SJSA1 (cell line): ENCODE results near the gene JAM2. TPM values are rescaled to one million over a fixed set of nuclear protein-coding genes. Genes with fewer than 3 reads are reported as not detected.
A peak's percentile ranks its signal among the peaks of the same experiment; 100 is the strongest.

Experiments used
- DNase-seq, 2 experiments: peaks; one replicate each; pipeline ENCODE4 v3.0.0-alpha.2; 2015 to 2020; ENCODE audit warnings: low spot score in 2 of 2, low read depth in 1 of 2
- H3K27ac ChIP-seq: fragments of 250-450 bp; sonication (Bioruptor Pico); 2 replicates; pipeline ENCODE4 v1.5.1; 2020; ENCODE audit warnings: mild to moderate bottlenecking, moderate library complexity
- H3K27me3 ChIP-seq: fragments of 250-450 bp; sonication (Bioruptor Pico); replicated peaks from 2 replicates; pipeline ENCODE4 v1.5.1; 2020; ENCODE audit warnings: mild to moderate bottlenecking, moderate library complexity
- H3K36me3 ChIP-seq: fragments of 250-450 bp; sonication (Bioruptor Pico); 2 replicates; pipeline ENCODE4 v1.5.1; 2020; ENCODE audit warnings: mild to moderate bottlenecking
- H3K4me1 ChIP-seq: fragments of 250-450 bp; sonication (Bioruptor Pico); replicated peaks from 2 replicates; pipeline ENCODE4 v1.6.1; 2021; ENCODE audit warnings: mild to moderate bottlenecking
- H3K4me3 ChIP-seq: fragments of 250-450 bp; sonication (Bioruptor Pico); 2 replicates; pipeline ENCODE4 v1.5.1; 2020; ENCODE audit warnings: mild to moderate bottlenecking
- H3K9me3 ChIP-seq: fragments of 250-450 bp; sonication (Bioruptor Pico); replicated peaks from 2 replicates; pipeline ENCODE4 v1.5.1; 2020; ENCODE audit warnings: mild to moderate bottlenecking
- total RNA-seq: library from RNA; depleted of rRNA; stranded (reverse); fragments of >200 nt; shearing (Covaris generic); gene quantifications from 2 replicates; pipeline ENCODE4 v1.2.3, GENCODE V29; 2014

JAM2 gene
- total RNA-seq, 1 experiment from 2014 or later = not detected

DNA sequence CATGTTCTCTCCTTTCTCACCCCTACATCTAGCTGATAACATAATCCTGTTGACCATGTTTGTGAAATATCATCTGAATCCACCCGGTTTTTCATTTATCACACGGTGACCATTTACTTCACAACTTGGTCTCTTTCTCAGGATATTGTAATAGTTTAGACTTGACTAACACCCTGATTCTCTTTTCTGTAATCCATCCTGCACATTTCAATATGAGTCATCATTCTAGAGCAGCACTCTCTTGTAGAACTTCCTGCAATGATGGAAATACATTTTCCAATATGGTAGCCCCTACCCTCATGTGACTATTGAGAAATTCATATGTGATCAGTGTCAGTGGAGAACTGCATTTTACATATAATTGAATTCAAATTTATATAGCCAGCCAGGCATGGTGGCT is 2.3 kb upstream of the JAM2 start:
- Histone ChIP-seq H3K36me3 (no peaks in the 10 kb centered on the region), H3K9me3 (no peaks in the 10 kb centered on the region), H3K27me3 (peaks cover 32% of the 10 kb centered on the region), H3K27ac (no peak overlapping the region), H3K4me3 (no peak overlapping the region), H3K4me1 (peaks cover 13% of the 10 kb centered on the region)
- DNase-seq = no peak

DNA sequence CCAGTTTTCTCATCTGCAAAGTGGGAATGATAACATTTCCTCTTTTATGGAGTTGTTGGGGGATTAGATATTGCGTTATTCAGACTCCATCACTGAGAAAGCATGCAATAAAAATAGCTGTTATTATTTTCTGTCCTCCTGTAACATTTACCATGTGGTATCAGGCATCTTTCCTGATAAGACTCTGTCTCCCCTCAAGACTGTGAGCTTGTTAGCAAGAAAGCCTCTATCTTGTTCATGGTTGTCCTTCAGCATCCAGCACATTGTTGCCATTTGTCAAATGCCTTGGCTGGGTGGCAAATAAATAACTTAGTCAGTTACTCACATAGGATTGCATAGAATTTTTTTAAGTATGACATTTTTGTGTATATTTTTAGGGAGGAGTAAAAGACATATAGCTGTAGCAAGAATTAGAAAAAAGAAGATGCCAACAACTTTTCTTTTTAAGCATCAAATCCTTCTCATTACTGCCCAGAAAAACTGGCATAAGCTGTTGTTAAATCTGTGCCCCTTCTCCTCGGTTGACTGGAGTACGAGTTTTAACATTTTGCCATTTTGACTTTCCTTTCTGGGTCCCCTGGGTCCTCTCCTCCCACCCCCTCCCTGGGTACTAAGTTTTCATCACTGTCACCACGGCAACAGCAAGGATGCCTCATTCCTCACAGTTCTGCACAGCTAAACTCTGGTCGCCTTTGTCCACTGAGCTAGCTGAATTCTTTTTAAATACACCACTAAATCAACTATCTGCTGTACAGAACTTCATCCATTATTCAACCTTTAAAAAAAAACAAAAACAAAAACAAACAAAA is 1.0 kb upstream of the JAM2 start:
- Histone ChIP-seq H3K27ac (no peak overlapping the region), H3K9me3 (no peaks in the 10 kb centered on the region), H3K4me1 (peaks cover 13% of the 10 kb centered on the region), H3K36me3 (no peaks in the 10 kb centered on the region), H3K27me3 (peaks cover 32% of the 10 kb centered on the region), H3K4me3 (no peak overlapping the region)
- DNase-seq = no peak

DNA sequence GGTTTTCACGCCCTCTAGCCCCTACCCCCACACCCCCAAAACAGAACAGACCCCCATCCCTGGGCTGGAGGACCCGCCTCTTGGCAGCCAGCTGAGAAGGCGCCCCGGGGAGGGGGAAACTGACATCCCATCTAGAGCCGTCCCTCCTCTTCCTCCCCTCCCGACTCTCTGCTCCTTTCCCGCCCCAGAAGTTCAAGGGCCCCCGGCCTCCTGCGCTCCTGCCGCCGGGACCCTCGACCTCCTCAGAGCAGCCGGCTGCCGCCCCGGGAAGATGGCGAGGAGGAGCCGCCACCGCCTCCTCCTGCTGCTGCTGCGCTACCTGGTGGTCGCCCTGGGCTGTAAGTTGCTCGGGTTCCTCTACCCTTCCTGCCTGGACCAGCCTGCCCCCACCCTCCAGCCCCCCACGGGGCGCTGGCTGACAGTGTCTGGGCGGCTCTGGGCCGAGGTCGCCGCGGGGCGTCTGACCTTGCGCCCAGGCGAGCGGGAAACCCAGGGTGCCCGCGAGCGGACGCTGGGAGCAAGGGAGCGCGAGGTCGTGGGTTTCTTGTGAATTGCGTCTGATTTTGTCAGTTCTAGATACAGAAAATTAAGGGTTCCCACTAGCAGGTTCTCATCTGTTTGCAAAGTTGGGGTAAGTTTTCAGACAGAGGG is 618 bp downstream of the JAM2 start:
- peak in 1 of 2 experiments; percentile 16 for DNase-seq
- peaks cover 13% of the 10 kb centered on the region for H3K4me1 ChIP-seq
- no peak overlapping the region for H3K27ac ChIP-seq
- H3K27me3 ChIP-seq = peaks cover 39% of the 10 kb centered on the region
- no peaks in the 10 kb centered on the region for H3K9me3 ChIP-seq
- H3K4me3 ChIP-seq = peak overlapping the region; percentile 32
- H3K36me3 ChIP-seq = no peaks in the 10 kb centered on the region

DNA sequence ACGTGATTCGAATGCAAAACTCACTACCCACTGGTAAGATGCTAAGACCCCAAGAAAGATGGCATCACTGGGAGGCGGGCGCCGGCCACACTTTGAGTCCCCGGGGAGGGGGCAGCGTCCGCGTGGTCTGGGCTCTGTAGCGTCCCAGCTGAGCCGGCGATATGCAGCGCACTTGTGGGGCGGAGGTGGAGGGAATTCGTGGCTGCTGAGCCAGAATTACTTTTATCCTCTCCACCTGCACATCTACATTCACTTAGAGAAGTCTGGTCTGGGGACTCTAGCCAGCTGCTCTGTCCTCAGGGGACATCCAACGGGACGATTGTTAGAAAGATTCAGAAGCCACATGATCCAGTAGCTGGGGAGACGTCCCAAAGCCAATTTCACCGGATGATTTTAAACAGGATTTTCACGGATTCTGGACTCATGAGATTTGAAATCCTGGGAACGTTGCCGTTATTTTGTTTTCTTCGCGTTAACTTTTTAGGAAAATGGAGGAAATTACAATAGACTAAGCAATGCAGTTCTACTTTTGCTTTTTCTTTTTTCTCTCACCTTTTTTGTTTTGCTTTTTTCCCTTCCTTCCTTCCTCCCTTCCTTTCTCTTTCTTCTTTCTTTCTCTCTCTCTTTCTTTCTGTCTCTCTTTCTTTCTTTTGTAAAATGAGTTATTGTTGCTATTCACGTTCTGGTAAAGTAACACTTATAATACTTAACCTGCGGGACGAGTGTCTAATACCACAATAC is 1.3 kb downstream of the JAM2 start:
- peaks cover 13% of the 10 kb centered on the region for H3K4me1 ChIP-seq
- peak in 1 of 2 experiments; percentile 7 for DNase-seq
- H3K36me3 ChIP-seq = no peaks in the 10 kb centered on the region
- H3K27me3 ChIP-seq = peaks cover 39% of the 10 kb centered on the region
- H3K4me3 ChIP-seq = peak overlapping the region; percentile 32
- H3K9me3 ChIP-seq = no peaks in the 10 kb centered on the region
- no peak overlapping the region for H3K27ac ChIP-seq

GRCh38 chr21:25640943-25641292 is 1.9 kb downstream of the JAM2 start:
- H3K27ac ChIP-seq = no peak overlapping the region
- H3K4me3 ChIP-seq = no peak overlapping the region
- no peaks in the 10 kb centered on the region for H3K9me3 ChIP-seq
- peaks cover 39% of the 10 kb centered on the region for H3K27me3 ChIP-seq
- no peak for DNase-seq
- no peaks in the 10 kb centered on the region for H3K36me3 ChIP-seq
- peaks cover 13% of the 10 kb centered on the region for H3K4me1 ChIP-seq

DNA sequence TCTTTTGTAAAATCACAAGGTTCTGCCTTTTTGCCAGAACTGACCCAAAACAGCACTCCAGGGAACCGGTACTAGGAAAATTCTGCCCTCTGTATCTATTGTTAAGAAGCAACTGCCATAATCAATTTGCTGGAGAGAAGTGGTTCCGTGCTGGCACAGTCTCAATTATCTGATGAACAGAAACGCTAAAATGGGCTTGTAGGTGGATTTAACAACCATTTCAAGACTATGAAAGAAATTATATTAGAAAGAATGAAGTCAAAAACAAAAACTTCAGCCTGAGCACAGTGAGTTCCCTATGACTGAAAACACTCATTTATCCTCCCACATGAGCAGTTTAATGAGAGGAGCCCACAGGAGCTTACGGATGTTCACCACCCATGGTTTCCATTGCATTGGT is 4.4 kb downstream of the JAM2 start:
- no peaks in the 10 kb centered on the region for H3K9me3 ChIP-seq
- H3K4me1 ChIP-seq = peaks cover 13% of the 10 kb centered on the region
- H3K36me3 ChIP-seq = no peaks in the 10 kb centered on the region
- no peak for DNase-seq
- no peak overlapping the region for H3K27ac ChIP-seq
- H3K27me3 ChIP-seq = peaks cover 30% of the 10 kb centered on the region
- no peak overlapping the region for H3K4me3 ChIP-seq

DNA sequence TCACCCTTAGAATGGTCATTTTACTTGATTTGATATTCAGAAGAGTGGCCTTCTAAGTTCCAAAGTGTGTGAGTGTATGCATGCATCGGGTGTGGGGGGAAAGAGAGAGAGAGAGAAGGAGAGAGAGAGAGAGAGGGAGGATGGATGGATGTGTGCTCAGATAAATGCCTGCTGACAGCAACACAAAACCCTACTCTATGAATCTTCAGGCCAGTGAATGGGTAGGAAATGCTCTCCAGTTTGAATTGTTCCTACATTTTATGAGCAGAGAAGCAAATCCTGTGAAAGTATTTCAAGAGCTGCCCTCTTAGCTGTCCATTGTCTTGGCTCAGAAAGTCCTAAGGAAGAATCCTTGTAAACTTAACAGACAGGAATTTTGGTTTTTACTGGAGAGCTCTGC is 7.4 kb downstream of the JAM2 start:
- H3K27ac ChIP-seq = no peak overlapping the region
- no peak overlapping the region for H3K4me3 ChIP-seq
- H3K4me1 ChIP-seq = no peaks in the 10 kb centered on the region
- peaks cover 10% of the 10 kb centered on the region; the same call in 1 of the 2 replicates for H3K27me3 ChIP-seq
- no peaks in the 10 kb centered on the region for H3K9me3 ChIP-seq
- H3K36me3 ChIP-seq = no peaks in the 10 kb centered on the region
- DNase-seq = no peak

GRCh38 chr21:25647647-25648046 is 8.6 kb downstream of the JAM2 start:
- Histone ChIP-seq H3K4me3 (no peak overlapping the region), H3K27me3 (peaks cover 10% of the 10 kb centered on the region; the same call in 1 of the 2 replicates), H3K36me3 (no peaks in the 10 kb centered on the region), H3K27ac (no peak overlapping the region), H3K4me1 (no peaks in the 10 kb centered on the region), H3K9me3 (no peaks in the 10 kb centered on the region)
- no peak for DNase-seq

DNA sequence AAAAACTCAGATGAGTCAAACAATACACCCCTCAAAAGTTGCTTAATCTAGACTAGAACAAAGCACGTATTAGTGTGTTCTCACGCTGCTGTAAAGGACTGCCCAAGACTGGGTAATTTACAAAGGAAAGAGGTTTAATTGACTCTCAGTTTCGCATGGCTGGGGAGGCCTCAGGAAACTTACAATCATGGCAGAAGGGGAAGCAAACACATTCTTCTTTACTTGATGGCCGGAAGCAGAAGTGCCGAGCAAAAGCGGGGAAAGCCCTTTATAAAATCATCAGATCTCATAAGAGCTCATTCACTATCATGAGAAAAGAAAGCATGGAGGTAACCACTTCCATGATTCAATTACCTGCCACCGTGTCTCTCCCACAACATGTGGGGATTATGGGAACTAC is 10.1 kb downstream of the JAM2 start:
- no peak overlapping the region for H3K4me3 ChIP-seq
- H3K36me3 ChIP-seq = no peaks in the 10 kb centered on the region
- no peaks in the 10 kb centered on the region for H3K4me1 ChIP-seq
- H3K9me3 ChIP-seq = no peaks in the 10 kb centered on the region
- no peak for DNase-seq
- H3K27me3 ChIP-seq = 0 out of 2 replicates have a peak, but pooled peaks cover 3% of the 10 kb centered on the region
- H3K27ac ChIP-seq = no peak overlapping the region

DNA sequence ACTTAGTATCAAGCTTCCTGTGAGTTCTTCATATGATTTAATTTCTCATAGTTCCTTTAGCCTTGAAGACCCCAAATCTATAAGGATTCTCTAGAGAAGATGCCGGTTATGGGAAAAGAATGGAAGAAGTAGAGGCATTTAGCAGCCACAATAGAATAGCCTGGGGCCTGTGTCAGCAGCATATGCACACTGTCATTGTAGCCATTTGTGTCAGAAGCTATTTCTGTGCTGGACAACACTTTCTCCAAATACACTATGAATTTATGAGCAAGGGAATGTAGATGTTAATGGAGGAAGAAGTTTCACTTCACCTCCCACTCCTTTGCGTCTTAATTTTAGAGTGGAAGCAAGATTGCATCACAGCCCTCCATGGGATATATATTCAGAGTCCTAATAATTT is 17.4 kb downstream of the JAM2 start:
- H3K27ac ChIP-seq = no peak overlapping the region
- no peaks in the 10 kb centered on the region for H3K27me3 ChIP-seq
- DNase-seq = no peak
- H3K9me3 ChIP-seq = no peaks in the 10 kb centered on the region
- H3K36me3 ChIP-seq = no peaks in the 10 kb centered on the region
- H3K4me1 ChIP-seq = no peaks in the 10 kb centered on the region
- no peak overlapping the region for H3K4me3 ChIP-seq

DNA sequence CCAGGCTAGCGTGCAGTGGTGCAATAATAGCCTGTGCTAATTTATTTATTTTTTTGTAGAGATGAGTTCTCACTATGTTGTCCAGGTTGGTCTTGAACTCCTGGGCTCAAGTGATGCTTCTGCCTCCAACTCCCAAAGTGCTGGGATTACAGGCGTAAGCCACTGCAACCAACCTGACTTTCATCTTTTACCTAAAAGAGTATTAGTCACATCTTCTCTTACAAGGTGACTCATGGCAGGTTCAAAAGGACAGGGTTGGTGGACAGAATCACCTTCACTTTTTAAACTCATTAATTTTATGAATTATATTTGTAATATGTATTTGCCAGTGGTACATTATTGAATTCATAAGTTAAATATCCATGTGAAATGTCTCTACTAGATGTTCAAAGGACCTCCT is 18.1 kb downstream of the JAM2 start:
- H3K4me3 ChIP-seq = no peak overlapping the region

DNA sequence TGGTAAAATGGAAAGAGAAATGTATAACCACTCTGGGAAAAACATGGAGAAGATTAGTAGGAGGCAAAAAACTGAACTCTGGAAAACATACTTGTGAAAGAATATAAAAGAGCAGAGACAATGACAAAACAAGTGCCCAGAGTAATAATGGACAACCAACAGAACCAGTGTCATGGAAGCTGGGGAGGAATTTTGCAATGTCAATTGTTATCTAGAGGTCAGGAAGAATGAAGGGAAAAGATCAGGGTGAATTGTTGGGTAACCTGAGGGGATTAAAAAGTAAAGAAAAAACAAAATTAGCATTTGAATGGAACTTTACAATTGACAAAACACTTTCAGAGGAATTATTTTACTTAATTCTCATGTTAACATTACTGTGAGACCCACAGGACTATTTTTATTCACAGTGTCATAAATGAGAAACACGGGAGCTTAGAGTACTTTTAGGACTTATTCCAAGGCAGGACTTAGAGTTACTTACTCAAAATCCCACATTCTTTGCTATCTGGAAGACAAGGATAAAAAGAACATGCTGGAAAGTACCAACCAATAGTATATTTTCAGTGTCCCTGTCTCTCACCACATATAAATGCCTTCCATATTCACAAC is 19.5 kb downstream of the JAM2 start:
- no peaks in the 10 kb centered on the region for H3K9me3 ChIP-seq
- no peaks in the 10 kb centered on the region for H3K27me3 ChIP-seq
- no peak overlapping the region for H3K27ac ChIP-seq
- H3K4me1 ChIP-seq = no peaks in the 10 kb centered on the region
- no peaks in the 10 kb centered on the region for H3K36me3 ChIP-seq
- no peak for DNase-seq
- H3K4me3 ChIP-seq = no peak overlapping the region

More for the DNA sequence above, 18.1 kb downstream of the JAM2 start:
- DNase-seq = no peak
- H3K27me3 ChIP-seq = no peaks in the 10 kb centered on the region
- H3K9me3 ChIP-seq = no peaks in the 10 kb centered on the region
- no peaks in the 10 kb centered on the region for H3K36me3 ChIP-seq
- H3K27ac ChIP-seq = no peak overlapping the region
- no peaks in the 10 kb centered on the region for H3K4me1 ChIP-seq

DNA sequence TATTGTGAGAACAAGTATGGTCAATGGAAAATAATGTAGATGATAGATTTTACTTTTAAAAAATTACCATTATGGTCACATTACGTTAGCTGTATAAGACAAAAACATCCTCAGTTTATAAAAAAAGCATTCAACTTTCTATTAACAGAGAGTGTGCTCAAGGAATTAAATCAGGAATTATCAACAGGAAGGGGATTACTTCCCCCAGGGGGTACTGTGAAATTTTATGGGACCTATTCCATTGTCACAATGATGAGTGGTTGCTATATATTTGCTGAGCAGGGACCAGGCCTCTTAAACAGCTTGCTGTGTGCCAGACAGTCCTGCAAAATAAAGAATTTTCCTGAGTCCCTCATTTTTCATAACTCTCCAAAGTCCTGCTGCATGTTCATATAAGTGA is 21.2 kb downstream of the JAM2 start:
- no peak overlapping the region for H3K4me3 ChIP-seq
- H3K9me3 ChIP-seq = no peaks in the 10 kb centered on the region
- no peaks in the 10 kb centered on the region for H3K4me1 ChIP-seq
- H3K36me3 ChIP-seq = no peaks in the 10 kb centered on the region
- no peak overlapping the region for H3K27ac ChIP-seq
- no peaks in the 10 kb centered on the region for H3K27me3 ChIP-seq
- DNase-seq = no peak
